ENCODE data around the gene COX6B1.
"Not testable (repeated sequence)": the region's sequence is repeated elsewhere in the genome, so short reads cannot be mapped to it uniquely, and the experiment has no call there.

Gene COX6B1
- long read RNA-seq, transcript COX6B1-201 (4 exons, 667 nt), result major isoform, 46 of 48 reads
- long read RNA-seq, partial matches to known transcripts, result 2 of 48 reads
- long read RNA-seq, other reads (novel, unspliced or antisense), result 0 of 48 reads

GRCh38 chr19:35648017-35648961, at the start of gene COX6B1:
Gene COX6B1, plus strand, starts transcription at chr19:35648323. Its CDS starts 2,921 bp downstream, at chr19:35651244.
- peak; percentile 96 to 99 for DNase-seq (ENCODE audit: low read depth in 1 of 2, low spot score in 1 of 2)
- Histone ChIP-seq H3K4me3 (replicated peaks; ENCODE audit: insufficient read depth, low read length) (peak within 1 kb of the TSS; percentile 96), H3K27me3 (ENCODE audit: insufficient read depth, poor library complexity, severe bottlenecking) (no peaks in the 10 kb centered on the region), H3K27ac (replicated peaks) (peak within 1 kb of the TSS; percentile 81)
- peak; percentile 55 for TF ChIP-seq REST (IDR thresholded peaks at IDR 0.05; ENCODE audit: insufficient replicate concordance, low read depth)
- peak; percentile 94 for TF ChIP-seq GABPA (IDR thresholded peaks at IDR 0.05; ENCODE audit: low read depth)
- no peak for TF ChIP-seq CTCF (IDR thresholded peaks at IDR 0.05; ENCODE audit: insufficient read depth, low read length)
- peak; percentile 87 for TF ChIP-seq POLR2AphosphoS5 (IDR thresholded peaks at IDR 0.05; ENCODE audit: low read depth)
- peak; percentile 42; the same call in 1 of the 2 replicates for TF ChIP-seq SPI1 (IDR thresholded peaks at IDR 0.05; ENCODE audit: borderline replicate concordance, low read depth)

GRCh38 chr19:35601971-35602370, 46.2 kb upstream of the COX6B1 start:
- Histone ChIP-seq H3K27me3 (ENCODE audit: insufficient read depth, poor library complexity, severe bottlenecking) (no peaks in the 10 kb centered on the region), H3K4me3 (replicated peaks; ENCODE audit: insufficient read depth, low read length) (no peak overlapping the region), H3K27ac (replicated peaks) (no peak overlapping the region)
- DNase-seq (ENCODE audit: low read depth in 1 of 2, low spot score in 1 of 2), result no peak
- TF ChIP-seq REST (IDR thresholded peaks at IDR 0.05; ENCODE audit: insufficient replicate concordance, low read depth) (no peak), GABPA (IDR thresholded peaks at IDR 0.05; ENCODE audit: low read depth) (no peak), SPI1 (IDR thresholded peaks at IDR 0.05; ENCODE audit: borderline replicate concordance, low read depth) (no peak), CTCF (IDR thresholded peaks at IDR 0.05; ENCODE audit: insufficient read depth, low read length) (no peak), POLR2AphosphoS5 (IDR thresholded peaks at IDR 0.05; ENCODE audit: low read depth) (no peak)

- not testable (repeated sequence) for H3K27me3 ChIP-seq (ENCODE audit: insufficient read depth, poor library complexity, severe bottlenecking); H3K4me3 ChIP-seq (replicated peaks; ENCODE audit: insufficient read depth, low read length); DNase-seq (ENCODE audit: low read depth in 1 of 2, low spot score in 1 of 2); H3K27ac ChIP-seq (replicated peaks)
Observed at GRCh38 chr19:35604436-35604835, 43.7 kb upstream of the COX6B1 start.

- H3K4me3 ChIP-seq (replicated peaks; ENCODE audit: insufficient read depth, low read length); H3K27me3 ChIP-seq (ENCODE audit: insufficient read depth, poor library complexity, severe bottlenecking); H3K27ac ChIP-seq (replicated peaks); DNase-seq (ENCODE audit: low read depth in 1 of 2, low spot score in 1 of 2): not testable (repeated sequence)
Observed at GRCh38 chr19:35607170-35607569, 41.0 kb upstream of the COX6B1 start.
